Measurements from ENCODE around the gene MAD1L1. TPM values are rescaled to one million over a fixed set of nuclear protein-coding genes. Genes with fewer than 3 reads are reported as not detected.

Gene MAD1L1
- total and polyA plus RNA-seq, 2 of the 8 experiments (the other 6 are each of a cell fraction or from before 2014, with no cell fraction given): 40.4 to 44.6 TPM

- Histone ChIP-seq H3K4me3 (ENCODE audit: extremely low read depth in 1 of 4, insufficient read depth in 2 of 4, low read depth in 3 of 4, low read length in 4 of 4) (no peak overlapping the region), H2AFZ (ENCODE audit: low read length) (no peak overlapping the region), H3K4me1 (replicated peaks in 1 of 4; ENCODE audit: control insufficient read depth in 3 of 4, insufficient read depth in 4 of 4, low read length in 3 of 4) (no peaks in the 10 kb centered on the region), H4K91ac (replicated peaks; ENCODE audit: insufficient read length, low read length) (no peak overlapping the region), H3K27me3 (replicated peaks in 1 of 4; ENCODE audit: control insufficient read depth in 3 of 4, extremely low read depth in 1 of 4, insufficient read depth in 3 of 4, low read length in 3 of 4) (no peaks in the 10 kb centered on the region), H4K20me1 (replicated peaks in 1 of 2; ENCODE audit: control insufficient read depth in 1 of 2, insufficient read depth in 2 of 2, low read length in 2 of 2) (peaks cover 9 to 14% of the 10 kb centered on the region in 2 experiments), H3K27ac (ENCODE audit: low read depth, low read length) (no peak overlapping the region), H4K5ac (ENCODE audit: insufficient read length, low read depth, low read length) (no peak overlapping the region), H2BK5ac (ENCODE audit: low read depth, low read length) (no peak overlapping the region; the same call in 1 of the 2 replicates), H3K23ac (ENCODE audit: insufficient read length) (no peak overlapping the region), H3K14ac (ENCODE audit: insufficient read length) (no peak overlapping the region), H2BK15ac (ENCODE audit: low read length) (no peak overlapping the region), H3K36me3 (ENCODE audit: control insufficient read depth in 2 of 4, insufficient read depth in 4 of 4, low read length in 3 of 4) (peaks cover 0 to 25% (median 14%) of the 10 kb centered on the region in 4 experiments; a peak in 5 of 8 replicates), H2BK20ac (ENCODE audit: low read length) (no peak overlapping the region), H3K9me3 (ENCODE audit: insufficient read depth in 2 of 2, low read depth in 1 of 2, low read length in 1 of 2) (peaks cover 8 to 11% of the 10 kb centered on the region in 2 experiments), H3K56ac (replicated peaks; ENCODE audit: insufficient read length, low read depth, low read length) (no peak overlapping the region), H2AK5ac (ENCODE audit: low read depth, low read length) (no peak overlapping the region), H3K18ac (ENCODE audit: extremely low read depth, low read length) (no peak overlapping the region), H3K9ac (replicated peaks in 1 of 4; ENCODE audit: extremely low read depth in 1 of 4, low read depth in 3 of 4, low read length in 3 of 4) (no peak overlapping the region), H3K23me2 (ENCODE audit: low read depth, low read length) (no peaks in the 10 kb centered on the region), H2BK12ac (ENCODE audit: low read depth, low read length) (no peak overlapping the region), H2BK120ac (replicated peaks; ENCODE audit: low read depth, low read length) (no peak overlapping the region), H3K79me1 (ENCODE audit: low read depth, low read length) (peaks cover 4% of the 10 kb centered on the region), H3K79me2 (ENCODE audit: control insufficient read depth in 1 of 2, insufficient read depth in 2 of 2, low read length in 2 of 2) (peaks cover 0 to 6% of the 10 kb centered on the region in 2 experiments; a peak in 1 of 4 replicates), H3K4ac (replicated peaks; ENCODE audit: insufficient read length, low read depth, low read length) (no peak overlapping the region), H4K8ac (ENCODE audit: extremely low read depth, insufficient read depth, low read length) (no peak overlapping the region; the same call in 1 of the 2 replicates), H3K4me2 (ENCODE audit: insufficient read depth in 1 of 2, low read depth in 2 of 2, low read length in 2 of 2) (no peak overlapping the region)
- DNase-seq (ENCODE audit: low read depth in 1 of 2, low spot score in 2 of 2): no peak
- no peak for TF ChIP-seq SAP30 (IDR thresholded peaks at IDR 0.05; ENCODE audit: insufficient read depth, insufficient replicate concordance, low read length)
- no peak for TF ChIP-seq CHD1 (IDR thresholded peaks at IDR 0.05; ENCODE audit: low read depth, low read length)
- no peak for TF ChIP-seq PHF8 (conservative IDR thresholded peaks at IDR 0.05; ENCODE audit: low read depth, low read length)
- TF ChIP-seq TAF7 (optimal IDR thresholded peaks at IDR 0.05; ENCODE audit: borderline replicate concordance, low read depth, low read length): no peak
- TF ChIP-seq SP2 (IDR thresholded peaks at IDR 0.05; ENCODE audit: low read length): no peak
- no peak for TF ChIP-seq SUZ12 (IDR thresholded peaks at IDR 0.05; ENCODE audit: low read length)
- no peak for TF ChIP-seq E2F6 (IDR thresholded peaks at IDR 0.05)
- TF ChIP-seq KDM1A (IDR thresholded peaks at IDR 0.05; ENCODE audit: borderline replicate concordance, low read length): no peak
- no peak for TF ChIP-seq SIX5 (IDR thresholded peaks at IDR 0.05; ENCODE audit: low read depth, low read length)
- no peak for TF ChIP-seq EGR1 (IDR thresholded peaks at IDR 0.05; ENCODE audit: borderline replicate concordance, low read depth, low read length)
- no peak for TF ChIP-seq TCF12 (IDR thresholded peaks at IDR 0.05; ENCODE audit: low read depth, low read length)
- TF ChIP-seq, protein P1, sequence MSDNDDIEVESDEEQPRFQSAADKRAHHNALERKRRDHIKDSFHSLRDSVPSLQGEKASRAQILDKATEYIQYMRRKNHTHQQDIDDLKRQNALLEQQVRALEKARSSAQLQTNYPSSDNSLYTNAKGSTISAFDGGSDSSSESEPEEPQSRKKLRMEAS (IDR thresholded peaks at IDR 0.05): no peak
- FAIRE-seq: no peak
- ChIA-PET CTCF (ENCODE audit: partially characterized antibody) (no interaction called here), POLR2A (ENCODE audit: partially characterized antibody) (no interaction called here)
- 98% methylated on average over 10 of the region's 10 CpGs; no CpG with 5 or more reads in 1 of the 2 experiments for WGBS, 2 experiments (ENCODE audit: extremely low coverage in 1 of 2, insufficient coverage in 1 of 2, insufficient read length in 1 of 2, insufficient replicate concordance in 2 of 2, low coverage in 1 of 2, low lambda C conversion rate in 2 of 2, missing lambda C conversion rate in 1 of 2)
Measured at GRCh38 chr7:2198760-2199159, 34.0 kb downstream of the MAD1L1 start.
